HepG2 (cell line): ENCODE results near the gene MC1R. TPM values are rescaled to one million over a fixed set of nuclear protein-coding genes. Genes with fewer than 3 reads are reported as not detected.

Experiments
- DBP ChIP-seq: sonication (generic); formaldehyde crosslinking; IDR thresholded peaks from 2 replicates; pipeline ENCODE4 v1.4.0; 2020; ENCODE audit warnings: missing genetic modification reagents; ENCODE audit errors: not compliant biosample characterization
- GLI4 ChIP-seq: sonication (generic); formaldehyde crosslinking; IDR thresholded peaks from 2 replicates; pipeline ENCODE4 v1.5.1; 2020; ENCODE audit warnings: missing genetic modification reagents, mild to moderate bottlenecking, moderate library complexity, borderline replicate concordance
- JUNB ChIP-seq: sonication (generic); formaldehyde crosslinking; IDR thresholded peaks from 2 replicates; pipeline ENCODE4 v1.8.0; 2022; ENCODE audit warnings: missing genetic modification reagents, mild to moderate bottlenecking, borderline replicate concordance
- KDM6A ChIP-seq: IDR thresholded peaks from 2 replicates; pipeline ENCODE4 v1.6.1; 2016; ENCODE audit warnings: low read depth
- MTERF4 ChIP-seq: sonication (generic); formaldehyde crosslinking; IDR thresholded peaks from 2 replicates; pipeline ENCODE4 v1.8.0; 2023; ENCODE audit warnings: mild to moderate bottlenecking, missing genetic modification reagents
- NFIB ChIP-seq: sonication (generic); formaldehyde crosslinking; IDR thresholded peaks from 2 replicates; pipeline ENCODE4 v1.9.0; 2021; ENCODE audit warnings: missing genetic modification reagents, mild to moderate bottlenecking, borderline replicate concordance
- NFKB2 ChIP-seq: sonication (generic); formaldehyde crosslinking; IDR thresholded peaks from 2 replicates; pipeline ENCODE4 v1.4.0; 2020; ENCODE audit warnings: missing genetic modification reagents, borderline replicate concordance
- SRSF9 ChIP-seq: fragments of 200-400 bp; formaldehyde crosslinking; IDR thresholded peaks from 2 replicates; pipeline ENCODE4 v1.6.1; 2018; ENCODE audit warnings: borderline replicate concordance, mild to moderate bottlenecking, low read depth, low read length; ENCODE audit not compliant: insufficient read depth, poor library complexity, severe bottlenecking
- ZBTB2 ChIP-seq: sonication (generic); formaldehyde crosslinking; IDR thresholded peaks from 2 replicates; pipeline ENCODE4 v1.8.0; 2022; ENCODE audit warnings: low read depth, missing genetic modification reagents
- ZBTB20 ChIP-seq: sonication (generic); formaldehyde crosslinking; IDR thresholded peaks from 2 replicates; pipeline ENCODE4 v1.8.1; 2023; ENCODE audit warnings: missing genetic modification reagents, low read depth, mild to moderate bottlenecking, borderline replicate concordance
- ZNF143 ChIP-seq: sonication (generic); formaldehyde crosslinking; IDR thresholded peaks from 2 replicates; pipeline ENCODE4 v1.4.0; 2020; ENCODE audit warnings: missing genetic modification reagents
- ZSCAN12 ChIP-seq: sonication (generic); formaldehyde crosslinking; IDR thresholded peaks from 2 replicates; pipeline ENCODE4 v1.9.0; 2021; ENCODE audit warnings: mild to moderate bottlenecking, missing genetic modification reagents
- polyA plus RNA-seq, 8 experiments: library from polyadenylated mRNA; depleted of rRNA in 3 of 8; stranded (reverse) in 7 of 8; unstranded in 1 of 8; fragments of >200 nt; fragmentation: Illumina TruSeq in 4 of 8; extraction: Trizol in 4 of 8; gene quantifications; 2 replicates each; pipeline versions ENCODE4 v1.2.1 to v1.2.3, GENCODE V29; 2011 to 2016; ENCODE audit warnings: low read depth in 4 of 8, missing spikeins in 1 of 8, mixed read lengths in 1 of 8; ENCODE audit not compliant: insufficient read depth in 1 of 8
- total RNA-seq, 5 experiments: library from RNA; depleted of rRNA; stranded (reverse); fragments of >200 nt; fragmentation: Illumina TruSeq; extraction: Trizol; gene quantifications; 2 replicates each; pipeline ENCODE4 v1.2.3, GENCODE V29; 2016; ENCODE audit warnings: low read depth in 1 of 5
- TF ChIP-seq, protein P1 (sequence below): sonication (generic); formaldehyde crosslinking; IDR thresholded peaks from 2 replicates; pipeline ENCODE4 v1.9.0; 2021; ENCODE audit warnings: mild to moderate bottlenecking, missing genetic modification reagents
- TF ChIP-seq, protein P2 (sequence below): sonication (generic); formaldehyde crosslinking; IDR thresholded peaks from 2 replicates; pipeline ENCODE4 v1.4.0; 2020; ENCODE audit warnings: mild to moderate bottlenecking, missing genetic modification reagents
- TF ChIP-seq, protein P3 (sequence below): sonication (generic); formaldehyde crosslinking; IDR thresholded peaks from 2 replicates; pipeline ENCODE4 v1.5.1; 2020; ENCODE audit warnings: mild to moderate bottlenecking, moderate library complexity, missing genetic modification reagents

The MC1R gene
- total and polyA plus RNA-seq, 2 of the 13 experiments (the other 11 are each of a cell fraction or from before 2014, with no cell fraction given) = 9.1 to 14.8 TPM

DNA sequence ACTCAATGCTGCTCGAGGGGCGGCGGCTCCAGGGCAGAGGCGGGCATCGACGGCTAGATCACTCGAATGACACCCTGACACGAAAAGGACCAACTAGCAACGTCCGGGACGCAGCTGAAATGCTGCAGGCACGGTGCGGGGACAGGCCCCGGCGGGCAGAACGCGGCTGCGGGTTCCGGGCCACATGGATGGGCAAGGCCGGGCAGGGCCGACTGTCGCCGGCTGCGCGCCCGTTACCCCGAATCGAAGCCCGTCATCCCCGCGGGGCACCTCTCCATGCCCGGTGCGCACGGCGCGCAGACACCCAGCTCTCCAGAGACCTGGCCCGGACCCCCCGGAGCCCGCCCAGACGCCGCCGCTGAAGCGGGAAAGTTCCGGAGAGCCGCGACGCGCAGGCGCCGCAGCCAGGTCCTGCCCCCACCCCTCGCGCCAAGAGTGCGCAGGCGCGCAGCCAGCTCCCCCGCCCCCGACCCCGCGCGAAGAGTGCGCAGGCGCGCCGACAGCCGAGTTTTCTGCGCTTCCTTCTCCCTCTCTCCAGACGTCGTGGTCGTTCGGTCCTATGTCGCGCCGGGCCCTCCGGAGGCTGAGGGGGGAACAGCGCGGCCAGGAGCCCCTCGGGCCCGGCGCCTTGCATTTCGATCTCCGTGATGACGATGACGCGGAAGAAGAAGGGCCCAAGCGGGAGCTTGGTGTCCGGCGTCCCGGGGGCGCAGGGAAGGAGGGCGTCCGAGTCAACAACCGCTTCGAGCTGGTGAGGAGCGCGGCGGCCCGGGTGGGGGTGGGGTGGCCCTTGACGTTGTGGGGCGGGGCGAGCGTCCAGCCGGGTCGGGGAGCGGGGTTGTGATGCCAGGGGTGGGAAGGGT lies 45.3 kb upstream of the MC1R start, which contains the start of gene TCF25 (continued):
- TF ChIP-seq, protein P1, sequence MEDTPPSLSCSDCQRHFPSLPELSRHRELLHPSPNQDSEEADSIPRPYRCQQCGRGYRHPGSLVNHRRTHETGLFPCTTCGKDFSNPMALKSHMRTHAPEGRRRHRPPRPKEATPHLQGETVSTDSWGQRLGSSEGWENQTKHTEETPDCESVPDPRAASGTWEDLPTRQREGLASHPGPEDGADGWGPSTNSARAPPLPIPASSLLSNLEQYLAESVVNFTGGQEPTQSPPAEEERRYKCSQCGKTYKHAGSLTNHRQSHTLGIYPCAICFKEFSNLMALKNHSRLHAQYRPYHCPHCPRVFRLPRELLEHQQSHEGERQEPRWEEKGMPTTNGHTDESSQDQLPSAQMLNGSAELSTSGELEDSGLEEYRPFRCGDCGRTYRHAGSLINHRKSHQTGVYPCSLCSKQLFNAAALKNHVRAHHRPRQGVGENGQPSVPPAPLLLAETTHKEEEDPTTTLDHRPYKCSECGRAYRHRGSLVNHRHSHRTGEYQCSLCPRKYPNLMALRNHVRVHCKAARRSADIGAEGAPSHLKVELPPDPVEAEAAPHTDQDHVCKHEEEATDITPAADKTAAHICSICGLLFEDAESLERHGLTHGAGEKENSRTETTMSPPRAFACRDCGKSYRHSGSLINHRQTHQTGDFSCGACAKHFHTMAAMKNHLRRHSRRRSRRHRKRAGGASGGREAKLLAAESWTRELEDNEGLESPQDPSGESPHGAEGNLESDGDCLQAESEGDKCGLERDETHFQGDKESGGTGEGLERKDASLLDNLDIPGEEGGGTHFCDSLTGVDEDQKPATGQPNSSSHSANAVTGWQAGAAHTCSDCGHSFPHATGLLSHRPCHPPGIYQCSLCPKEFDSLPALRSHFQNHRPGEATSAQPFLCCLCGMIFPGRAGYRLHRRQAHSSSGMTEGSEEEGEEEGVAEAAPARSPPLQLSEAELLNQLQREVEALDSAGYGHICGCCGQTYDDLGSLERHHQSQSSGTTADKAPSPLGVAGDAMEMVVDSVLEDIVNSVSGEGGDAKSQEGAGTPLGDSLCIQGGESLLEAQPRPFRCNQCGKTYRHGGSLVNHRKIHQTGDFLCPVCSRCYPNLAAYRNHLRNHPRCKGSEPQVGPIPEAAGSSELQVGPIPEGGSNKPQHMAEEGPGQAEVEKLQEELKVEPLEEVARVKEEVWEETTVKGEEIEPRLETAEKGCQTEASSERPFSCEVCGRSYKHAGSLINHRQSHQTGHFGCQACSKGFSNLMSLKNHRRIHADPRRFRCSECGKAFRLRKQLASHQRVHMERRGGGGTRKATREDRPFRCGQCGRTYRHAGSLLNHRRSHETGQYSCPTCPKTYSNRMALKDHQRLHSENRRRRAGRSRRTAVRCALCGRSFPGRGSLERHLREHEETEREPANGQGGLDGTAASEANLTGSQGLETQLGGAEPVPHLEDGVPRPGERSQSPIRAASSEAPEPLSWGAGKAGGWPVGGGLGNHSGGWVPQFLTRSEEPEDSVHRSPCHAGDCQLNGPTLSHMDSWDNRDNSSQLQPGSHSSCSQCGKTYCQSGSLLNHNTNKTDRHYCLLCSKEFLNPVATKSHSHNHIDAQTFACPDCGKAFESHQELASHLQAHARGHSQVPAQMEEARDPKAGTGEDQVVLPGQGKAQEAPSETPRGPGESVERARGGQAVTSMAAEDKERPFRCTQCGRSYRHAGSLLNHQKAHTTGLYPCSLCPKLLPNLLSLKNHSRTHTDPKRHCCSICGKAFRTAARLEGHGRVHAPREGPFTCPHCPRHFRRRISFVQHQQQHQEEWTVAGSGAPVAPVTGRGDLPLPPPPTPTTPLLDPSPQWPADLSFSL (CRISPR knock-in tag) = no peak
- TF ChIP-seq SRSF9 (no peak), GLI4 (no peak; the same call in none of the 2 replicates), ZSCAN12 (CRISPR knock-in tag) (peak; percentile 95), NFKB2 (CRISPR knock-in tag) (peak; percentile 92; the same call in 1 of the 2 replicates), JUNB (CRISPR knock-in tag) (no peak), ZNF143 (no peak), KDM6A (CRISPR knock-in tag) (no peak), ZBTB20 (CRISPR knock-in tag) (peak; percentile 27; the same call in 1 of the 2 replicates), DBP (peak; percentile 92), MTERF4 (CRISPR knock-in tag) (peak; percentile 92), ZBTB2 (CRISPR knock-in tag) (no peak), NFIB (CRISPR knock-in tag) (no peak)
- TF ChIP-seq, protein P2, sequence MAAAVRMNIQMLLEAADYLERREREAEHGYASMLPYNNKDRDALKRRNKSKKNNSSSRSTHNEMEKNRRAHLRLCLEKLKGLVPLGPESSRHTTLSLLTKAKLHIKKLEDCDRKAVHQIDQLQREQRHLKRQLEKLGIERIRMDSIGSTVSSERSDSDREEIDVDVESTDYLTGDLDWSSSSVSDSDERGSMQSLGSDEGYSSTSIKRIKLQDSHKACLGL (CRISPR knock-in tag) = peak; percentile 98
- TF ChIP-seq, protein P3, sequence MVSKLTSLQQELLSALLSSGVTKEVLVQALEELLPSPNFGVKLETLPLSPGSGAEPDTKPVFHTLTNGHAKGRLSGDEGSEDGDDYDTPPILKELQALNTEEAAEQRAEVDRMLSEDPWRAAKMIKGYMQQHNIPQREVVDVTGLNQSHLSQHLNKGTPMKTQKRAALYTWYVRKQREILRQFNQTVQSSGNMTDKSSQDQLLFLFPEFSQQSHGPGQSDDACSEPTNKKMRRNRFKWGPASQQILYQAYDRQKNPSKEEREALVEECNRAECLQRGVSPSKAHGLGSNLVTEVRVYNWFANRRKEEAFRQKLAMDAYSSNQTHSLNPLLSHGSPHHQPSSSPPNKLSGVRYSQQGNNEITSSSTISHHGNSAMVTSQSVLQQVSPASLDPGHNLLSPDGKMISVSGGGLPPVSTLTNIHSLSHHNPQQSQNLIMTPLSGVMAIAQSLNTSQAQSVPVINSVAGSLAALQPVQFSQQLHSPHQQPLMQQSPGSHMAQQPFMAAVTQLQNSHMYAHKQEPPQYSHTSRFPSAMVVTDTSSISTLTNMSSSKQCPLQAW (CRISPR knock-in tag) = peak; percentile 69
